HG02852 (cell line): ENCODE measurements around the gene DISP1.

Experiments used
- ATAC-seq: cut with Tn5 transposase; IDR thresholded peaks from one replicate; pipeline ENCODE4 v1.9.1; 2021; ENCODE audit warnings: mild to moderate bottlenecking, moderate library complexity; ENCODE audit not compliant: unreplicated experiment

DISP1 gene

GRCh38 chr1:222814536-222815439, at the start of gene DISP1:
Gene DISP1 (plus strand): TSS chr1:222815039. CDS start chr1:222942824, 127,785 bp downstream.
- ATAC-seq: peak; percentile 90

DNA sequence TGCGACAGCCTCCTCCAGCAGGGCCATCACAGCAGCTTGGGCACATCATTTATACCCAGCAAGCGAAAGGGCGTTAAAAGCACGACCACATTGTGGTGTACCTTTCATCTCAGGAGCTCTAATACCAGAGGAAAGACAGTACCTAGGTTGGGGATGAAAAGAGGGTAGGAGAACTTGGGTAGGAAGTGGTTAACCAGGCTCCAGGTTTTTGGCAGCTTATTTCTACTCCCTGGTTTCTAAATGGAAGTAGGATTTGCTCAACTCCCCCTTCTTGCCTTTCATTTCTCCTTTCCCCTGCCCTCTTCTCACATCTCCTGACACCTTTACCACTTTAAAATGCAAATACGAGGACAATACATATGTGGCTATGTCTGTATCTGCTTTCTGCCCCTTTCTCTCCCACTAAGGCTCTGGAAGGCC, 47.7 kb upstream of the DISP1 start:
- ATAC-seq: no peak

- no peak for ATAC-seq
Measured at GRCh38 chr1:222768592-222768991, 46.2 kb upstream of the DISP1 start.

- ATAC-seq: no peak
Measured at GRCh38 chr1:222769181-222769580, 45.7 kb upstream of the DISP1 start.

DNA sequence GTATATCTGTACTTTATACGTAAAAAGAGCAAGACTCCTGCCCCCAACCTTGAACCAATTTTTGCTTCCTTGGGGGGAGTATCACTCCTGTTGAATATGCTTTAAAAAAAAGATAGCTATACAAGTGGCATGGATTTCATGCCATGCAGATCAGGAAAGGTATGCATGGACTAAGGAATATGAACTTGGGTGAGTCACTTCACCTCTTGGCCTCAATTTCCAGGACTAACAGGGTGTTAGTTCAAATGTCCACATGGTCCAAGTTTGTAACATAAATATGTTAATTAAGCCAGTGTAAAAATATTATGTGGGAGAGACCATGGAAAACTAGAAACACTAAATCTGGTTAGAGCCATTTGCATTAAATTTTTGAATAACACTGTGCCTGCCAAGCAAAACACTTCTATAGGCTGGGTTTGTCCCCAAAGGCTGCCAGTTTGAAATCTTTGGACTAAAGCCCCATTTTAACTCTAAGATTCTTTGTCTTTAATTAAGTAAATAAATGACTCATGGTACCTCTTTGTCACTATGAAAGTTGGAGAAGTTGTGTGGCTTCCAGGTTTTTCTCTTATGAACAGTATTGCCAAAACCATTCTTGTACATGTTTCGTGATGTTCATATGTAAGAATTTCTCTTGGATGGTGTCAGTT, 44.7 kb upstream of the DISP1 start:
- no peak for ATAC-seq

DNA sequence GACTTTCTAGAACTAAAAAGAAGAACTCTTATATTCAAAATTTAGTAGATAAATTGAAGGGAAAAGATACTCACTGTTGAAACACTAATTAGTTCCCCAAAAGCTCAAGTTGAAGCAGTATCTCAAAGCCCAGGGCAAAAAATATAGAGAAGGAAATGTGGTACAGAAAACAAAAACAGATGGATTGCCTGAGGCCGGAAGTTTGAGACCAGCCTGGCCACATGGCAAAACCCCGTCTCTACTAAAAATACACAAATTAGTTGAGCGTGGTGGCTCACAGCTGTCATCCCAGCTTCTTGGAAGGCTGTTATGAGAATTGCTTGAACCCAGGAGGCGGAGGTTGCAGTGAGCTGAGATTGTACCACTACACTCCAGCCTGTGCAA, 41.9 kb upstream of the DISP1 start:
- peak; percentile 64 for ATAC-seq

- no peak for ATAC-seq
Measured at GRCh38 chr1:222777463-222777862, 37.4 kb upstream of the DISP1 start.

- ATAC-seq: no peak
Measured at GRCh38 chr1:222777977-222778376, 36.9 kb upstream of the DISP1 start.

DNA sequence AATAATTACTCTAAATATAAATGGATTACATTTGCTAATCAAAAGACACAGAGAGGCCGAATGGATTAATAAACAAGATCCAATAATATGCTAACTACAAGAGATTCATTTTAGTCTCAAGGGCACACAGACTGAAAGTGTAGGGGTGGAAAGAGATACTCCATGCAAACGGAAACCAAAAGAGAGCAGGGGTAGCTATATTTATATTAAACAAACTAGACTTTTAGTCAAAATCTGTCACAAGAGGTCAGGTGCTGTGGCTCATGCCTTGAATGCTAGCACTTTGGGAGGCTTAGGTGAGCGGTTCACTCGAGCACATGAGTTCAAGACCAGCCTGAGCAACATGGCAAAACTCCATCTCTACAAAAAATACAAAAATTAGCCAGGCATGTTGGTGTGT, 33.6 kb upstream of the DISP1 start:
- peak; percentile 56 for ATAC-seq

GRCh38 chr1:222783051-222783450, 31.8 kb upstream of the DISP1 start:
- ATAC-seq: no peak

- no peak for ATAC-seq
Measured at GRCh38 chr1:222784371-222784770, 30.5 kb upstream of the DISP1 start.

DNA sequence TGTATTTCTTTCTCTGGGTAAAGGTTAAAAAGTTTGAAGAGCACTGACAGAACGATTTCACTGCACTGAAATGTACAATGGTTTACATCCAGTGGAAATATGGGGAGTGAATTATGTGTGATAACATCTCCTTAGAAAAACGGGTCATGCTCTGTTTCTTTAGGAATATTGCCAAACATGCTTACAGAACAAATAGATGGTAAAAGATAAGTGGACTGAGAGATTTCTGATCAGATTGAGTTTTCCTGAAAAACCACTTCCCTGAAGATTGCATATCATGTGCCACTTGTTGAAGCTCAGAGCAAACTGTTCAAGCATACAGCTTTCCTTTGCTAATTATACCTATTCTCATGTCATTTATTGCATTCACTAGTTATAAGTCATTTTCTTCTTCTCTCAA, 29.9 kb upstream of the DISP1 start:
- no peak for ATAC-seq

- no peak for ATAC-seq
Measured at GRCh38 chr1:222785529-222785928, 29.3 kb upstream of the DISP1 start.

- no peak for ATAC-seq
Measured at GRCh38 chr1:222786121-222786520, 28.7 kb upstream of the DISP1 start.

DNA sequence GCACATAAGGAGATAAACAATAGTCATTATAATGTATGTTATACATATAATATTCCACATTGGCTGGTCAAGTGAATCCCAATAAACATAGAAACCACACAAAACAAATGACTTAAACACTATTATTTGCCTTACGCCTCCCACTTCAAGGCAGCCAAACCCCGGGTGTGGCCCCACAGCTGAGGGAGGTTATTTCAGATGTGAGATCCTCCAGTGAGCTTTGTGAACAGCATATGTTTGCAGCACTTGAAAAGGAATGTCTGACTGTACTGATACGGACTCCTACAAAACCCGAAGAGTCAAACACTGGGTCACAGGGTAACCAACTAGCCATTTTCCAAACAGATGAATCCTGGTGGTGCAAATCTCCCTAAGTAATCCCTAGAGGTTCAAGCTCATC, 27.1 kb upstream of the DISP1 start:
- no peak for ATAC-seq

GRCh38 chr1:222788402-222789156, 26.3 kb upstream of the DISP1 start:
- ATAC-seq: no peak

DNA sequence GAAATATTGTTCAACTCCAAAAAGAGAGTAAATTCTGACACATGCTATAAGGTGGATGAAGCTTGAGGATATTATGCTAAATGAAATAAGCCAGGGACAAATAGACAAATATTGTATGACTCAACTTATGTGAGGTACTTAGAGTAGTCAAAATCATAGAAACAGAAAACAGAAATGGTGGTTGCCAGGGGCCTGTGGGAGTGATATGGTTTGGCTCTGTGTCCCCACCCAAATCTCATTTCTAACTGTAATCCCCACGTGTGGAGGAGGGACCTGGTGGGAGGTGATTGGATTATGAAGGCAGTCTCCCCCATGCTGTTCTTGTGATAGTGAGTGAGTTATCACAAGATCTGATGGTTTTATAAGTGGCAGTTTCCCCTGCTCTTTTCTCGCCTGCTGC, 24.7 kb upstream of the DISP1 start:
- no peak for ATAC-seq

DNA sequence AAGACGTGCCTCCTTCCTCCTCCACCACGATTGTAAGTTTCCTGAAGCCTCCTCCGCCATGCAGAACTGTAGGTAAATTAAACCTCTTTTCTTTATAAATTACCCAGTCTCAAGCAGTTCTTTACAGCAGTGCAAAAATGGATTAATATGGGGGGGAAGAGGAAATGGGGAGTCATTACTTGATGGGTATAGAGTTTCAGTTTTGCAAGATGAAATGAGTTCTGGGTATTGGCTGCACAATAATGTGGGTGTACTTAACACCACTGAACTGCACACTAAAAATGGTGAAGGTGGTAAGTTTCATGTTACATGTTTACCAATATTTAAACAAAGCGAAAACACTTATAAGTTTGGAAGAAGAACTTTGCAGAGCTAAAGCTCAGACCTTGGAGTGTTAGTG, 24.3 kb upstream of the DISP1 start:
- no peak for ATAC-seq

- no peak for ATAC-seq
Measured at GRCh38 chr1:222791006-222791710, 23.7 kb upstream of the DISP1 start.

DNA sequence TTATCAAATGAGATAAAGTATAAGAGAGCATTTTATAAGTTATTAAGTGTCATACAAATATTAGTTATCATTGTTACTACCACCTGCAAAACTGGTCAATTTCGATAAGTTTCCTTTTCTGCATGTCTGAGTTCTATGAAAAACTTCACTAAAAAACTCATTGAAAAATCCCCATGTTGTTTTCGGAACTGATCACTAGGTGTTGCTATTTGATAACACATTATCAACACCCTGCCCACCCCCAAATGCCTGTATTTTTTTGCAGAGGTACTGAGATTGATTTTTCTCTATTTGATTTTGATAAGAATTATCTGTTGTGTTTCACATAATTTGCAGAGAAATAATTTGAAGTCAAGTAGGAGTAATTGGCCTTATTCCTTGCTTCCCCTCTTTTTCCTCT, 22.1 kb upstream of the DISP1 start:
- no peak for ATAC-seq
